IMR-90 (cell line): ENCODE results near the gene FLT1. TPM values are rescaled to one million over a fixed set of nuclear protein-coding genes. Genes with fewer than 3 reads are reported as not detected.

Source experiments
- ATAC-seq: fragments of 200-7000 bp; cut with Tn5 transposase; 2 replicates; pipeline ENCODE4 v1.9.1; 2020; ENCODE audit warnings: low read depth, mild to moderate bottlenecking, moderate library complexity
- BruUV-seq: library from RNA; stranded (reverse); fragments of 400-500 nt; replicated peaks from 2 replicates; lab custom pipeline; 2021; lab: Mats Ljungman, UMichigan
- CTCF ChIA-PET: fragments of 300-600 bp; formaldehyde crosslinking; extraction: SDS; loops from one replicate; lab custom pipeline; 2021; ENCODE audit warnings: antibody characterized with exemption; lab: Yijun Ruan, JAX
- POLR2A ChIA-PET: fragments of 300-600 bp; sonication (Branson Sonifier 250); formaldehyde crosslinking; loops from one replicate; lab custom pipeline; 2022; ENCODE audit warnings: antibody characterized with exemption; ENCODE audit not compliant: unreplicated experiment; lab: Charles Lee
- DNase-seq: peaks from one replicate; pipeline ENCODE4 v3.0.0; 2013
- H2AFZ ChIP-seq: replicated peaks from 2 replicates; pipeline ENCODE3; 2013; ENCODE audit warnings: low read length, mild to moderate bottlenecking; ENCODE audit not compliant: poor library complexity
- H2AK5ac ChIP-seq: 2 replicates; pipeline ENCODE4 v1.6.1; 2013; ENCODE audit warnings: low read depth, low read length, inconsistent platforms
- H2AK9ac ChIP-seq: replicated peaks from 2 replicates; pipeline ENCODE3; 2013; ENCODE audit warnings: mild to moderate bottlenecking, low read depth, low read length, moderate library complexity; ENCODE audit not compliant: poor library complexity
- H2BK120ac ChIP-seq: 2 replicates; pipeline ENCODE4 v1.6.1; 2013; ENCODE audit warnings: low read depth, low read length, inconsistent platforms
- H2BK15ac ChIP-seq: 3 replicates; pipeline ENCODE4 v1.6.1; 2013; ENCODE audit warnings: low read depth, low read length, inconsistent platforms
- H2BK20ac ChIP-seq: 2 replicates; pipeline ENCODE4 v1.6.1; 2013; ENCODE audit warnings: low read depth, mild to moderate bottlenecking, inconsistent platforms, low read length, moderate library complexity
- H2BK5ac ChIP-seq: 2 replicates; pipeline ENCODE4 v1.6.1; 2013; ENCODE audit warnings: mild to moderate bottlenecking, low read depth, low read length, inconsistent platforms; ENCODE audit not compliant: poor library complexity, severe bottlenecking
- H3K14ac ChIP-seq: replicated peaks from 2 replicates; pipeline ENCODE4 v1.6.1; 2013; ENCODE audit warnings: low read depth, low read length, inconsistent platforms
- H3K18ac ChIP-seq: 2 replicates; pipeline ENCODE4 v1.6.1; 2013; ENCODE audit warnings: low read depth, low read length, control low read depth
- H3K23ac ChIP-seq: 2 replicates; pipeline ENCODE4 v1.6.1; 2013; ENCODE audit warnings: low read depth, low read length, inconsistent platforms
- H3K27ac ChIP-seq: 2 replicates; pipeline ENCODE4 v1.5.1; 2013; ENCODE audit warnings: mild to moderate bottlenecking, control low read depth, low read length; ENCODE audit not compliant: insufficient read depth
- H3K27me3 ChIP-seq: 2 replicates; pipeline ENCODE4 v1.6.1; 2013; ENCODE audit warnings: low read length; ENCODE audit not compliant: control insufficient read depth, insufficient read depth
- H3K36me3 ChIP-seq: 2 replicates; pipeline ENCODE4 v1.6.1; 2013; ENCODE audit warnings: low read length, mixed read lengths; ENCODE audit not compliant: control insufficient read depth, insufficient read depth
- H3K4ac ChIP-seq: 2 replicates; pipeline ENCODE4 v1.6.1; 2013; ENCODE audit warnings: low read depth, low read length, inconsistent platforms
- H3K4me1 ChIP-seq: 2 replicates; pipeline ENCODE4 v1.6.1; 2013; ENCODE audit warnings: low read length, mixed read lengths; ENCODE audit not compliant: control insufficient read depth, insufficient read depth
- H3K4me2 ChIP-seq: 2 replicates; pipeline ENCODE4 v1.6.1; 2013; ENCODE audit warnings: low read depth, mild to moderate bottlenecking, control low read depth, low read length, moderate library complexity
- H3K4me3 ChIP-seq: 2 replicates; pipeline ENCODE4 v1.5.1; 2013; ENCODE audit warnings: low read depth, mild to moderate bottlenecking, control low read depth, low read length, moderate library complexity; ENCODE audit not compliant: insufficient read depth
- H3K56ac ChIP-seq: 2 replicates; pipeline ENCODE4 v1.6.1; 2013; ENCODE audit warnings: low read length, inconsistent platforms; ENCODE audit not compliant: insufficient read depth; ENCODE audit errors: extremely low read depth
- H3K79me1 ChIP-seq, 2 experiments: 2 replicates each; pipeline ENCODE4 v1.6.1; 2013; ENCODE audit warnings: low read length in 2 of 2, inconsistent platforms in 1 of 2, low read depth in 1 of 2
- H3K9ac ChIP-seq: 2 replicates; pipeline ENCODE4 v1.6.1; 2013; ENCODE audit warnings: low read depth, low read length, control low read depth
- H3K9me1 ChIP-seq: 2 replicates; pipeline ENCODE4 v1.6.1; 2013; ENCODE audit warnings: low read length, inconsistent platforms; ENCODE audit not compliant: insufficient read depth
- H3K9me3 ChIP-seq: 2 replicates; pipeline ENCODE4 v1.6.1; 2013; ENCODE audit warnings: low read length; ENCODE audit not compliant: control insufficient read depth, insufficient read depth
- H4K20me1 ChIP-seq: 2 replicates; pipeline ENCODE4 v1.6.1; 2013; ENCODE audit warnings: low read length, inconsistent platforms; ENCODE audit not compliant: insufficient read depth
- H4K5ac ChIP-seq: 2 replicates; pipeline ENCODE4 v1.6.1; 2013; ENCODE audit warnings: mild to moderate bottlenecking, low read depth, low read length, control low read depth
- H4K8ac ChIP-seq, 2 experiments: 2 replicates each; pipeline ENCODE4 v1.6.1; 2013; ENCODE audit warnings: low read depth in 2 of 2, low read length in 2 of 2, control low read depth in 1 of 2, inconsistent platforms in 1 of 2
- H4K91ac ChIP-seq: 2 replicates; pipeline ENCODE4 v1.6.1; 2013; ENCODE audit warnings: low read depth, low read length, inconsistent platforms; ENCODE audit not compliant: insufficient read depth
- BHLHE40 ChIP-seq: fragments of 150-350 bp; IDR thresholded peaks from 2 replicates; pipeline ENCODE4 v1.6.1; 2016; ENCODE audit warnings: mild to moderate bottlenecking, low read depth, low read length
- CEBPB ChIP-seq: IDR thresholded peaks from 2 replicates; pipeline ENCODE4 v1.6.1; 2012; ENCODE audit warnings: low read depth, low read length, improper control_type of control experiment
- CHD1 ChIP-seq: IDR thresholded peaks from 2 replicates; pipeline ENCODE4 v1.6.1; 2012; ENCODE audit warnings: low read depth, low read length, improper control_type of control experiment
- FOS ChIP-seq: fragments of 150-350 bp; IDR thresholded peaks from 2 replicates; pipeline ENCODE4 v1.6.1; 2016; ENCODE audit warnings: low read depth, low read length
- MAFK ChIP-seq: IDR thresholded peaks from 2 replicates; pipeline ENCODE4 v1.6.1; 2012; ENCODE audit warnings: low read depth, low read length, improper control_type of control experiment
- MAZ ChIP-seq: IDR thresholded peaks from 2 replicates; pipeline ENCODE4 v1.6.1; 2012; ENCODE audit warnings: low read depth, mild to moderate bottlenecking, low read length, improper control_type of control experiment, moderate library complexity, borderline replicate concordance
- MXI1 ChIP-seq: IDR thresholded peaks from 2 replicates; pipeline ENCODE4 v1.6.1; 2012; ENCODE audit warnings: low read depth, mild to moderate bottlenecking, low read length, moderate library complexity, borderline replicate concordance
- NFE2L2 ChIP-seq: fragments of 150-350 bp; IDR thresholded peaks from 2 replicates; pipeline ENCODE4 v1.6.1; 2016; ENCODE audit warnings: low read depth, mild to moderate bottlenecking, low read length
- POLR2A ChIP-seq: IDR thresholded peaks from 2 replicates; pipeline ENCODE4 v1.6.1; 2012; ENCODE audit warnings: mild to moderate bottlenecking, low read depth, low read length
- RAD21 ChIP-seq: IDR thresholded peaks from 2 replicates; pipeline ENCODE4 v1.6.1; 2012; ENCODE audit warnings: low read length, improper control_type of control experiment
- RCOR1 ChIP-seq: IDR thresholded peaks from 2 replicates; pipeline ENCODE4 v1.6.1; 2012; ENCODE audit warnings: mild to moderate bottlenecking, low read length, improper control_type of control experiment; ENCODE audit not compliant: insufficient replicate concordance
- RFX5 ChIP-seq: IDR thresholded peaks from 2 replicates; pipeline ENCODE4 v1.8.0; 2012; ENCODE audit warnings: low read depth, mild to moderate bottlenecking, low read length, moderate library complexity
- SMC3 ChIP-seq: fragments of 150-350 bp; IDR thresholded peaks from 2 replicates; pipeline ENCODE4 v1.6.1; 2016; ENCODE audit warnings: low read depth, mild to moderate bottlenecking, antibody characterized with exemption, low read length, moderate library complexity
- WGBS, 2 experiments: methylation state at CpG; one replicate each; pipeline versions ENCODE4 v1.1.5 to v1.1.7; 2013; ENCODE audit warnings: missing lambda C conversion rate in 2 of 2; ENCODE audit not compliant: insufficient read length in 1 of 2; ENCODE audit errors: extremely low coverage in 2 of 2; 5-methylcytosine and 5-hydroxymethylcytosine counted together
- dilution Hi-C: fragments of 300-500 bp; cut with HindIII; formaldehyde crosslinking; loops from one replicate; pipeline ENCODE4 v1.14.3; 2018; ENCODE audit warnings: low sequenced_read_pairs; ENCODE audit not compliant: unreplicated experiment
- in situ Hi-C: fragments of 300-500 bp; cut with MboI; formaldehyde crosslinking; loops from 3 replicates; pipeline ENCODE4 v1.14.3; 2019; ENCODE audit warnings: low sequenced_read_pairs, inconsistent platforms, mixed read lengths
- intact Hi-C: fragments of 100-400 bp; cut with micrococcal nuclease; formaldehyde crosslinking; loops from 2 replicates; pipeline ENCODE4 v1.10.0; 2022
- polyA plus RNA-seq, 3 experiments: library from polyadenylated mRNA; depleted of rRNA; stranded (reverse); fragments of >200 nt; gene quantifications; 2 replicates each; pipeline ENCODE4 v1.2.3, GENCODE V29; 2012; ENCODE audit warnings: low replicate concordance in 1 of 3
- total RNA-seq: library from RNA; depleted of rRNA; stranded (reverse); fragments of >200 nt; gene quantifications from 2 replicates; pipeline ENCODE4 v1.2.3, GENCODE V29; 2012
- TF ChIP-seq, protein P1 (sequence below): fragments of 150-350 bp; IDR thresholded peaks from 2 replicates; pipeline ENCODE4 v1.6.1; 2016; ENCODE audit warnings: low read depth, mild to moderate bottlenecking, low read length, moderate library complexity, borderline replicate concordance
- TF ChIP-seq, protein P2 (sequence below): fragments of 150-350 bp; IDR thresholded peaks from 2 replicates; pipeline ENCODE4 v1.6.1; 2017; ENCODE audit warnings: mild to moderate bottlenecking, antibody characterized with exemption, low read length, low read depth

The FLT1 gene
- total and polyA plus RNA-seq, 2 of the 4 experiments (the other 2 are of a cell fraction) = 4.5 to 10.4 TPM

DNA sequence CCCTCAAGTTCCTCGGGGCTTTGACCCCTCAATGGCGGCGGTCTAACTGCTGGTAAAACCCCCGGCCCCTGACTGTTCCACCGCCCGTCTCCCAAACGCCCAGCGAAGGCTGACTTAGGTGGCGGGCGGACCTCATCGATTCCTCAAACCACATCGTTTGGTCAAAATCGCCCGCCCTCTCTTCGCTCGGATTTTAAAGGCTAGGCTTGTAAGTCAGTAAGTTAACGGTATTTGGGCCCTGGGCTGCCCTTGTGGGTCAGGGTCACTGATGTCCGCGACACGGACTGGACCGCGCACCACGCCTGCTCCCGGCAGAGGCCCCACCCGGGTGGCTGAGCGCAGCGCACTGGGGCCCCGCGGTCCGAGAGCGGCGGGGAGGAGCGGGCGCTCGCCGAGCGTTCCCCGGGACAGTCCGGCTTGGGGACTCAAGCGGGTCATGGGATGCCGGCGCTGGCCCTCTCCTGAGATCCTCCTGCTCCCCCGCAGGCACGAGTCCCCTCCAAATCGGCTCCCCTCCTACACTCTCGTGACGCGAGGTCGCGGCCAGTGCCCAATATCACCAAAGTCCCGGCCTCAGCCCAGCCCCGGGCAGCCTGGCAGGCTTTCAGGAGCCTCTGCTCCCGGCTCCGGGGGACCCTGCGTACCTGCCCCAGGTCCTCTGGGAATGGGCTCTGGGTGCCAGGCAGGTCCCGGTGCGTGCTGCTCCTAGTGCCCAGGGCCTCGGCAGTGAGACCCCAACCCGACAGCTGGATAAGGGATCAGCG, 1.0 kb downstream of the FLT1 start:
- no peak for DNase-seq
- intact Hi-C loops (loop anchor here (5.0 kb wide), 1 partner anchor 163 kb away; the partner anchor contains the start of gene POMP), dilution Hi-C loops (no loop called here), in situ Hi-C loops (no loop called here)
- Histone ChIP-seq H3K23ac (peak overlapping the region; percentile 87), H4K8ac (peak overlapping the region; percentile 20 to 26; a peak in 1 of 4 replicates), H2BK15ac (peak overlapping the region; percentile 40; the same call in 1 of the 3 replicates), H3K4ac (peak overlapping the region; percentile 68), H4K91ac (no peak overlapping the region; the same call in 1 of the 2 replicates), H3K9me3 (no peaks in the 10 kb centered on the region), H3K4me3 (peak overlapping the region; percentile 94), H2BK20ac (no peak overlapping the region; the same call in 1 of the 2 replicates), H2AK9ac (peak overlapping the region; percentile 13), H3K9me1 (no peaks in the 10 kb centered on the region), H3K27me3 (peaks cover 22% of the 10 kb centered on the region; the same call in 1 of the 2 replicates), H4K20me1 (peaks cover 8% of the 10 kb centered on the region; the same call in 1 of the 2 replicates), H3K14ac (peak overlapping the region; percentile 71), H2AK5ac (no peak overlapping the region), H3K9ac (peak overlapping the region; percentile 65), H3K56ac (no peak overlapping the region; the same call in 1 of the 2 replicates), H3K27ac (no peak overlapping the region; the same call in 1 of the 2 replicates), H2BK5ac (no peak overlapping the region), H4K5ac (no peak overlapping the region), H2AFZ (peak overlapping the region; percentile 92), H3K36me3 (no peaks in the 10 kb centered on the region), H3K4me1 (peaks cover 7% of the 10 kb centered on the region), H3K18ac (no peak overlapping the region), H2BK120ac (peak overlapping the region; percentile 54; the same call in 1 of the 2 replicates), H3K79me1 (peaks cover 10 to 31% of the 10 kb centered on the region in 2 experiments; a peak in 2 of 4 replicates), H3K4me2 (peak overlapping the region; percentile 98)
- CTCF ChIA-PET = interaction anchor here (0.5 kb wide), 1 partner anchor 144 kb away, joined by 5 read pairs; no protein-coding TSS in a partner anchor
- 2% methylated on average over 40 of the region's 60 CpGs; no CpG with 5 or more reads in 1 of the 2 experiments for WGBS, 2 experiments
- POLR2A ChIA-PET = no interaction called here
- no TSS peak for BruUV-seq
- ATAC-seq = peak; percentile 59
- TF ChIP-seq RAD21 (no peak), SMC3 (no peak), RCOR1 (no peak), MAFK (no peak), MXI1 (no peak), MAZ (no peak), BHLHE40 (no peak), NFE2L2 (no peak), POLR2A (no peak), FOS (no peak), CEBPB (no peak), CHD1 (no peak), RFX5 (no peak)
- TF ChIP-seq, protein P1, sequence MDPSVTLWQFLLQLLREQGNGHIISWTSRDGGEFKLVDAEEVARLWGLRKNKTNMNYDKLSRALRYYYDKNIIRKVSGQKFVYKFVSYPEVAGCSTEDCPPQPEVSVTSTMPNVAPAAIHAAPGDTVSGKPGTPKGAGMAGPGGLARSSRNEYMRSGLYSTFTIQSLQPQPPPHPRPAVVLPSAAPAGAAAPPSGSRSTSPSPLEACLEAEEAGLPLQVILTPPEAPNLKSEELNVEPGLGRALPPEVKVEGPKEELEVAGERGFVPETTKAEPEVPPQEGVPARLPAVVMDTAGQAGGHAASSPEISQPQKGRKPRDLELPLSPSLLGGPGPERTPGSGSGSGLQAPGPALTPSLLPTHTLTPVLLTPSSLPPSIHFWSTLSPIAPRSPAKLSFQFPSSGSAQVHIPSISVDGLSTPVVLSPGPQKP = no peak
- TF ChIP-seq, protein P2, sequence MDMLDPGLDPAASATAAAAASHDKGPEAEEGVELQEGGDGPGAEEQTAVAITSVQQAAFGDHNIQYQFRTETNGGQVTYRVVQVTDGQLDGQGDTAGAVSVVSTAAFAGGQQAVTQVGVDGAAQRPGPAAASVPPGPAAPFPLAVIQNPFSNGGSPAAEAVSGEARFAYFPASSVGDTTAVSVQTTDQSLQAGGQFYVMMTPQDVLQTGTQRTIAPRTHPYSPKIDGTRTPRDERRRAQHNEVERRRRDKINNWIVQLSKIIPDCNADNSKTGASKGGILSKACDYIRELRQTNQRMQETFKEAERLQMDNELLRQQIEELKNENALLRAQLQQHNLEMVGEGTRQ = no peak
